OCI-LY3 (cell line): ENCODE data around the gene CHN1.

Source experiments
- H2AFZ ChIP-seq: fragments of 200-600, 300-600 bp; shearing (Covaris generic); 2 replicates; pipeline ENCODE4 v1.6.0; 2014; ENCODE audit warnings: antibody characterized with exemption, low read depth, low read length
- H3K27ac ChIP-seq: fragments of 200-600, 300-600 bp; sonication (generic); 2 replicates; pipeline ENCODE4 v1.5.1; 2014; ENCODE audit warnings: mild to moderate bottlenecking, low read length, moderate library complexity, mixed read lengths
- H3K27me3 ChIP-seq: fragments of 200-600, 300-600 bp; sonication (generic); 2 replicates; pipeline ENCODE4 v1.6.1; 2014; ENCODE audit warnings: low read depth, low read length, mixed read lengths
- H3K36me3 ChIP-seq: fragments of 200-600, 300-600 bp; sonication (generic); replicated peaks from 2 replicates; pipeline ENCODE3; 2014; ENCODE audit warnings: low read depth, low read length, mixed read lengths
- H3K4me1 ChIP-seq: fragments of 300-600, 200-600 bp; sonication (generic); 2 replicates; pipeline ENCODE4 v1.6.1; 2014; ENCODE audit warnings: low read length, mixed read lengths
- H3K4me2 ChIP-seq: fragments of 200-600, 300-600 bp; sonication (generic); 2 replicates; pipeline ENCODE4 v1.6.1; 2014; ENCODE audit warnings: low read length, mixed read lengths
- H3K4me3 ChIP-seq: fragments of 300-600, 200-600 bp; sonication (generic); 2 replicates; pipeline ENCODE4 v1.5.1; 2014; ENCODE audit warnings: antibody characterized with exemption, mild to moderate bottlenecking, low read length, moderate library complexity
- H3K79me2 ChIP-seq: fragments of 300-600, 200-600 bp; shearing (Covaris generic); 2 replicates; pipeline ENCODE4 v1.6.1; 2014; ENCODE audit warnings: mild to moderate bottlenecking, low read length, mixed read lengths
- H3K9ac ChIP-seq: fragments of 300-600, 200-600 bp; shearing (Covaris generic); 2 replicates; pipeline ENCODE4 v1.6.0; 2014; ENCODE audit warnings: mild to moderate bottlenecking, low read length, moderate library complexity
- H3K9me3 ChIP-seq: fragments of 200-600, 300-600 bp; shearing (Covaris generic); 2 replicates; pipeline ENCODE4 v1.6.1; 2014; ENCODE audit warnings: low read length, mixed read lengths; ENCODE audit not compliant: insufficient read depth
- H4K20me1 ChIP-seq: fragments of 200-600, 300-600 bp; sonication (generic); 2 replicates; pipeline ENCODE4 v1.6.1; 2016; ENCODE audit warnings: low read length, mixed read lengths; ENCODE audit not compliant: insufficient read depth
- EZH2phosphoT487 ChIP-seq: fragments of 200-600 bp; shearing (Covaris generic); IDR thresholded peaks from 2 replicates; pipeline ENCODE4 v1.6.1; 2018; ENCODE audit warnings: antibody characterized with exemption, mixed run types, low read depth
- TF ChIP-seq, protein P1 (sequence below): fragments of 200-600, 300-600 bp; sonication (generic); IDR thresholded peaks from 2 replicates; pipeline ENCODE4 v1.5.1; 2014; ENCODE audit warnings: antibody characterized with exemption, low read length, low read depth

Gene CHN1

GRCh38 chr2:175026385-175026784, 21.2 kb upstream of the CHN1 start:
- TF ChIP-seq, protein P1, sequence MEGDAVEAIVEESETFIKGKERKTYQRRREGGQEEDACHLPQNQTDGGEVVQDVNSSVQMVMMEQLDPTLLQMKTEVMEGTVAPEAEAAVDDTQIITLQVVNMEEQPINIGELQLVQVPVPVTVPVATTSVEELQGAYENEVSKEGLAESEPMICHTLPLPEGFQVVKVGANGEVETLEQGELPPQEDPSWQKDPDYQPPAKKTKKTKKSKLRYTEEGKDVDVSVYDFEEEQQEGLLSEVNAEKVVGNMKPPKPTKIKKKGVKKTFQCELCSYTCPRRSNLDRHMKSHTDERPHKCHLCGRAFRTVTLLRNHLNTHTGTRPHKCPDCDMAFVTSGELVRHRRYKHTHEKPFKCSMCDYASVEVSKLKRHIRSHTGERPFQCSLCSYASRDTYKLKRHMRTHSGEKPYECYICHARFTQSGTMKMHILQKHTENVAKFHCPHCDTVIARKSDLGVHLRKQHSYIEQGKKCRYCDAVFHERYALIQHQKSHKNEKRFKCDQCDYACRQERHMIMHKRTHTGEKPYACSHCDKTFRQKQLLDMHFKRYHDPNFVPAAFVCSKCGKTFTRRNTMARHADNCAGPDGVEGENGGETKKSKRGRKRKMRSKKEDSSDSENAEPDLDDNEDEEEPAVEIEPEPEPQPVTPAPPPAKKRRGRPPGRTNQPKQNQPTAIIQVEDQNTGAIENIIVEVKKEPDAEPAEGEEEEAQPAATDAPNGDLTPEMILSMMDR, result no peak
- TF ChIP-seq EZH2phosphoT487, result no peak
- Histone ChIP-seq H3K79me2 (no peaks in the 10 kb centered on the region), H2AFZ (no peak overlapping the region), H3K4me1 (no peaks in the 10 kb centered on the region), H3K27me3 (no peaks in the 10 kb centered on the region), H3K4me3 (no peak overlapping the region), H3K9me3 (no peaks in the 10 kb centered on the region), H3K4me2 (no peak overlapping the region), H3K9ac (no peak overlapping the region), H4K20me1 (no peaks in the 10 kb centered on the region), H3K27ac (no peak overlapping the region), H3K36me3 (no peaks in the 10 kb centered on the region)

DNA sequence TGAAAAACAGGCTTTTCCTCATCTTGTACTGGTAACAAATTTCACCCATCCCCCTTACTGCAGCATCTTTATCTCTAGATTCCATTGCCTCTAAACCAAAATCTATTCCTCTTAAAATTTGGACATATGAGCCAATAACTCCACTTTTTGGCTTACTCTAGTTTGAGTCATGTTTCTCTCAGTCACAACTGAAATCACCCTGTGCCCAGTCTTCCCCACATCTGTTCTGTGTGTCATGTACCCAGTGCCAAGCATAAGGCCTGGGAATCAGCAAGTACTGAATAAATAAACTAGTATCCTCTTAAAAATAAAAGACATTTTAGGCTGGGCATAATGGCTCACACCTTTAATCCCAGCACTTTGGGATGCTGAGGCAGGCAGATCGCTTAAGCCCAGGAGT, 20.8 kb upstream of the CHN1 start:
- no peak overlapping the region for H3K9ac ChIP-seq

DNA sequence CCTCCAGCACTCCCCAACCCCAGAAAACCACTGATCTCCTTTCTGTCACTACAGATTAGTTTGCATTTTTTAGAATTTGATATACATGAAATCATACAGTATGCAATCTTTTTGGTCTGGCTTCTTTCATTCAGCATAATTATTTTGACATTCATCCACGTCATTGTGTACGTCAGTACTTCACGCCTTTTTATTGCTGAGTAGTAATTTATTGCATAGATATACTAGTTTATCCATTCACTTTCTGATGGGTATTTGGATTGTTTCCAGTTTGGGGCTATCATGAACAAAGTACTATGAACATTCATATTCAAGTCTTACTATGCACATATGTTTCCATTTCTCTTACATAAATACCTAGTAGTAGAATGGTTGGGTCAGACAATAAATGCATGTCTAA, 20.1 kb upstream of the CHN1 start:
- no peaks in the 10 kb centered on the region for H3K36me3 ChIP-seq
- no peak for TF ChIP-seq EZH2phosphoT487
- TF ChIP-seq, protein P1, result no peak
- H3K27ac ChIP-seq, result no peak overlapping the region
- no peaks in the 10 kb centered on the region for H3K79me2 ChIP-seq
- H3K9ac ChIP-seq, result no peak overlapping the region
- no peaks in the 10 kb centered on the region for H3K27me3 ChIP-seq
- H3K4me2 ChIP-seq, result no peak overlapping the region
- H3K4me1 ChIP-seq, result no peaks in the 10 kb centered on the region
- no peak overlapping the region for H2AFZ ChIP-seq
- H3K9me3 ChIP-seq, result no peaks in the 10 kb centered on the region
- H4K20me1 ChIP-seq, result no peaks in the 10 kb centered on the region
- H3K4me3 ChIP-seq, result no peak overlapping the region

More for the DNA sequence above, 20.8 kb upstream of the CHN1 start:
- TF ChIP-seq, protein P1, result no peak
- TF ChIP-seq EZH2phosphoT487, result no peak
- Histone ChIP-seq H3K4me3 (no peak overlapping the region), H3K4me1 (no peaks in the 10 kb centered on the region), H3K27me3 (no peaks in the 10 kb centered on the region), H3K36me3 (no peaks in the 10 kb centered on the region), H3K79me2 (no peaks in the 10 kb centered on the region), H3K4me2 (no peak overlapping the region), H3K27ac (no peak overlapping the region), H4K20me1 (no peaks in the 10 kb centered on the region), H3K9me3 (no peaks in the 10 kb centered on the region), H2AFZ (no peak overlapping the region)

DNA sequence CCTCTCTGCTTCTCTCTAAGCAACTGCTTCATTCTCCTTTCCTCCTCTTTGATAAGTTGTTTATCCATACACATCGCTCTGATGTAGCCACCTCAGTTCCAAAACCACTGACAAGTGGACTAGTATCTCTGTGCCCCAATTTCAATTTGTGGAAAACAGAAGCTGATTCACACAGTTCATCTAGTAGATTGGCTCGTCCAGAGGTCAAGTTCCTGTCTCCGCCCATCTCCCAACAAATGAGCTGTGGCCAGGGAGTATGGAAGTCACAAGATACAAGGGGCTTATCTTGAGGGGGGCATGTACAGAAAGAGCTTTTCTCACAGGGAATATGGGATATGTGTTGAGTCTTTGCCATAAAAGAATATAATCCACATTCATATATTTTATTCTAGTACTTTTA, 17.7 kb upstream of the CHN1 start:
- Histone ChIP-seq H3K4me3 (no peak overlapping the region), H3K9ac (no peak overlapping the region), H3K36me3 (no peaks in the 10 kb centered on the region), H3K79me2 (no peaks in the 10 kb centered on the region), H3K27ac (no peak overlapping the region), H3K27me3 (no peaks in the 10 kb centered on the region), H4K20me1 (no peaks in the 10 kb centered on the region), H3K4me2 (no peak overlapping the region), H3K4me1 (no peaks in the 10 kb centered on the region), H2AFZ (no peak overlapping the region), H3K9me3 (no peaks in the 10 kb centered on the region)
- TF ChIP-seq, protein P1, result no peak
- no peak for TF ChIP-seq EZH2phosphoT487
